CD4-positive, alpha-beta memory T cell (primary cell): ENCODE measurements around the gene PRR11. TPM values are rescaled to one million over a fixed set of nuclear protein-coding genes. Genes with fewer than 3 reads are reported as not detected.
"Not testable (repeated sequence)": the region's sequence is repeated elsewhere in the genome, so short reads cannot be mapped to it uniquely, and the experiment has no call there.

Source experiments
- CTCF ChIA-PET: fragments of 350-600 bp; sonication (Branson Sonifier 250); formaldehyde crosslinking; loops from one replicate; lab custom pipeline; 2021; ENCODE audit warnings: inconsistent platforms; ENCODE audit not compliant: partially characterized antibody; lab: Charles Lee
- POLR2A ChIA-PET: fragments of 350-600 bp; sonication (Branson Sonifier 250); formaldehyde crosslinking; loops from one replicate; lab custom pipeline; 2021; ENCODE audit not compliant: partially characterized antibody; lab: Charles Lee
- DNase-seq, 5 donors: peaks; one replicate each; pipeline versions ENCODE4 v3.0.0 to v3.0.0-alpha.2; 2020 to 2022; ENCODE audit warnings: mixed read lengths in 1 of 5
- H3K27ac ChIP-seq: one replicate; pipeline ENCODE4 v1.7.0; 2013; ENCODE audit warnings: low read depth, low read length
- H3K27me3 ChIP-seq: 2 replicates; pipeline ENCODE4 v1.7.0; 2013; ENCODE audit warnings: mild to moderate bottlenecking, low read length, moderate library complexity; ENCODE audit not compliant: insufficient read depth
- H3K36me3 ChIP-seq: 2 replicates; pipeline ENCODE4 v1.7.0; 2013; ENCODE audit warnings: mild to moderate bottlenecking, low read length, moderate library complexity; ENCODE audit not compliant: insufficient read depth
- H3K4me1 ChIP-seq: 2 replicates; pipeline ENCODE4 v1.7.0; 2013; ENCODE audit warnings: mild to moderate bottlenecking, low read length, moderate library complexity; ENCODE audit not compliant: insufficient read depth
- H3K4me3 ChIP-seq, 2 donors: one replicate each; pipeline ENCODE4 v1.7.0; 2013; ENCODE audit warnings: low read length in 2 of 2, mild to moderate bottlenecking in 1 of 2
- H3K9me3 ChIP-seq, 2 donors: one replicate each; pipeline ENCODE4 v1.7.0; 2013; ENCODE audit warnings: low read length in 2 of 2, control low read depth in 1 of 2; ENCODE audit not compliant: control insufficient read depth in 1 of 2
- H3K27ac Mint-ChIP-seq, 7 donors: one replicate each; pipeline ENCODE4 v1.8.0; 2020 to 2021; ENCODE audit warnings: mixed read lengths in 7 of 7, mild to moderate bottlenecking in 6 of 7, inconsistent platforms in 3 of 7, moderate library complexity in 3 of 7
- H3K27me3 Mint-ChIP-seq, 2 donors: one replicate each; pipeline ENCODE4 v1.8.0; 2020 to 2021; ENCODE audit warnings: mixed read lengths in 2 of 2
- H3K36me3 Mint-ChIP-seq, 2 donors: one replicate each; pipeline ENCODE4 v1.8.0; 2020 to 2021; ENCODE audit warnings: mixed read lengths in 2 of 2, inconsistent platforms in 1 of 2, mild to moderate bottlenecking in 1 of 2
- H3K4me1 Mint-ChIP-seq, 4 donors: one replicate each; pipeline ENCODE4 v1.8.0; 2020 to 2021; ENCODE audit warnings: mixed read lengths in 4 of 4, mild to moderate bottlenecking in 1 of 4
- H3K4me3 Mint-ChIP-seq, 8 donors: one replicate each; pipeline ENCODE4 v1.8.0; 2020 to 2021; ENCODE audit warnings: mixed read lengths in 8 of 8, mild to moderate bottlenecking in 7 of 8, moderate library complexity in 6 of 8, inconsistent platforms in 3 of 8
- H3K9me3 Mint-ChIP-seq, 8 donors: one replicate each; pipeline ENCODE4 v1.8.0; 2020 to 2021; ENCODE audit warnings: mixed read lengths in 8 of 8, mild to moderate bottlenecking in 5 of 8, inconsistent platforms in 3 of 8, moderate library complexity in 1 of 8
- intact Hi-C: fragments of 100-400 bp; cut with micrococcal nuclease; formaldehyde crosslinking; loops from one replicate; pipeline ENCODE4 v1.15.1; 2023
- polyA plus RNA-seq, 2 donors: library from polyadenylated mRNA; unstranded; fragments of 300-500 nt; fragmentation: Illumina TruSeq; gene quantifications; one replicate each; pipeline ENCODE4 v1.2.3, GENCODE V29; 2021
- total RNA-seq, 2 experiments: library from RNA; stranded (reverse); gene quantifications; one replicate each; pipeline ENCODE4 v1.2.3, GENCODE V29; 2021

Gene PRR11
- total and polyA plus RNA-seq, 4 experiments from 2014 or later, result 0.37 to 2.1 (median 0.77) TPM

DNA sequence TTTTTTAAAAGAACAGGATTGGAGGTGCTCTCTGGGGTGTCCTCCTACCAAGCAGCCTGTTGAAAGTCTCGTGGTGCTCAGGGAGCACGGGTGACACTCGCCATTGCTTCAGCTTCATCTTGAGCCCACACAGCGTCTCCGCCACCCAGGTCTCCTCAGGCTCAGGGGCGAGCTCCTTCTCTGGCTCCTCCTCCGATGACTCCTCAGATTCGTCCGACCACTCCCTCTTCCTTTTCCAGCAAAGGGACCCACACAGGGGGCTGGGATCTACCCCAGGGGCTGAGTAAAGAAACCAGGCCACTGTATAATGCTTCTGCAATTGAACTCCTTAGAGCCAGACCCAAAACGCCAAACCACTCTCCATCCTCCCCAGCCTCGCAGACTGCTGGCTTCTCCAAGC lies 24.1 kb downstream of the PRR11 start:
- H3K4me1 Mint-ChIP-seq, H3K9me3 Mint-ChIP-seq, intact Hi-C loops, H3K27ac Mint-ChIP-seq, H3K36me3 Mint-ChIP-seq, POLR2A ChIA-PET, H3K36me3 ChIP-seq, DNase-seq, H3K4me3 Mint-ChIP-seq, H3K27me3 Mint-ChIP-seq, H3K9me3 ChIP-seq, H3K4me3 ChIP-seq, CTCF ChIA-PET, H3K27me3 ChIP-seq, H3K4me1 ChIP-seq, H3K27ac ChIP-seq: not testable (repeated sequence)

DNA sequence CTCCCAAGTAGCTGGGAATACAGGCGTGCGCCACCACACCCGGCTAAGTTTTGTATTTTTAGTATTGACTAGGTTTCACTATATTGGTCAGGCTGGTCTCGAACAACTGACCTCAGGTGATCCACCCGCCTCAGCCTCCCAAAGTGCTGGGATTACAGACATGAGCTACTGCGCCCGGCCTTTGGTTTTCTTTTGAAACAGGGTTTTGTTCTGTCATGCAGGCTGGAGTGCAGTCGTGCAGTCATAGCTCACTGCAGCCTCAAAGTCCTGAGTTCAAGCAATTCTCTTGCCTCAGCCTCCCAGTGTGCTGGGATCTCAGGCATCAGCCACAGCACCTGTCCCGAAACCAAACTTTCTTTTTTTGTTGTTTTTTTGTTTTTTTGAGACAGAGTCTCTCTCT lies 25.1 kb downstream of the PRR11 start:
- Mint-ChIP-seq H3K36me3 (no peaks in the 10 kb centered on the region), H3K9me3 (no peaks in the 10 kb centered on the region), H3K4me3 (no peak overlapping the region), H3K27ac (no peak overlapping the region), H3K27me3 (no peaks in the 10 kb centered on the region), H3K4me1 (peaks cover 0 to 4% (median 0%) of the 10 kb centered on the region in 4 donors)
- DNase-seq, result no peak
- ChIA-PET CTCF (interaction anchor here (0.7 kb wide), 1 partner anchor 679 kb away, joined by 3 read pairs; no protein-coding TSS in a partner anchor), POLR2A (no interaction called here)
- no peak overlapping the region for H3K27ac ChIP-seq
- intact Hi-C loops, result no loop called here
- H3K4me1 ChIP-seq, result no peaks in the 10 kb centered on the region
- no peaks in the 10 kb centered on the region for H3K27me3 ChIP-seq
- no peak overlapping the region for H3K4me3 ChIP-seq
- no peaks in the 10 kb centered on the region for H3K36me3 ChIP-seq
- H3K9me3 ChIP-seq, result no peaks in the 10 kb centered on the region

DNA sequence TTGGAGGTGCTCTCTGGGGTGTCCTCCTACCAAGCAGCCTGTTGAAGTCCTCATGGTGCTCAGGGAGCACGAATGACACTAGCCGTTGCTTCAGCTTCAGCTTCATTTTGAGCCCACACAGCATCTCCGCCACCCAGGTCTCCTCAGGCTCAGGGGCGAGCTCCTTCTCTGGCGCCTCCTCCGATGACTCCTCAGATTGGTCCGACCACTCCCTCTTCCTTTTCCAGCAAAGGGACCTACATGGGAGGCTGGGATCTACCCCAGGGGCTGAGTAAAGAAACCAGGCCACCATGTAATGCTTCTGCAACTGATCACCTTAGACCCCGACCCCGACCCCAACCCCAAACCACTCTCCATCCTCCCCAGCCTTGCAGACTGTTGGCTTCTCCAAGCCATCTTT lies 25.9 kb downstream of the PRR11 start:
- Histone ChIP-seq H3K36me3 (no peaks in the 10 kb centered on the region), H3K4me1 (no peaks in the 10 kb centered on the region), H3K9me3 (no peaks in the 10 kb centered on the region), H3K27me3 (no peaks in the 10 kb centered on the region), H3K4me3 (no peak overlapping the region), H3K27ac (no peak overlapping the region)
- H3K9me3 Mint-ChIP-seq, result no peaks in the 10 kb centered on the region
- no peaks in the 10 kb centered on the region for H3K36me3 Mint-ChIP-seq
- H3K4me3 Mint-ChIP-seq, result no peak overlapping the region
- intact Hi-C loops, result no loop called here
- ChIA-PET CTCF (interaction anchor here (0.6 kb wide), 1 partner anchor 986 kb away, joined by 4 read pairs; no protein-coding TSS in a partner anchor), POLR2A (no interaction called here)
- peaks cover 0 to 2% (median 0%) of the 10 kb centered on the region in 4 donors for H3K4me1 Mint-ChIP-seq
- no peak overlapping the region for H3K27ac Mint-ChIP-seq
- no peaks in the 10 kb centered on the region for H3K27me3 Mint-ChIP-seq
- no peak for DNase-seq

DNA sequence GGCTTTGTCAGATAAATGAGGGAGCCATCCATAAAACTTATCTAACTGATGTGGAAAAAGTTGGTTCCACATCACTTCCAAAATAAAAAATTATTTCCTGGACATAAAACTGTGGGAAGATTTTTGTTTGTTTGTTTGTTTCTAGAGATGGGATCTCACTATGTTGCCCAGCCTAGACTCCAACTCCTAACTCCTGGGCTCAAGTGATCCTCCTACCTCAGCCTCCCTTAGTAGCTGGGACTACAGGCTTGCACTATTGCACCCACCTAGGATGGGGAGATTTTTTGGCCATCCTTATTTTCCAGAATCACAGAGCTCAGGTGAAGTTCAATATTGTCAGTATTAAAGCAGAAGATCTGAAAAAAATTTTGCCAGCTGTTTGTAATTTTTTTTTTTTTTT lies 30.5 kb downstream of the PRR11 start:
- no peak for DNase-seq
- Mint-ChIP-seq H3K9me3 (no peaks in the 10 kb centered on the region), H3K4me3 (no peak overlapping the region), H3K4me1 (no peaks in the 10 kb centered on the region), H3K36me3 (no peaks in the 10 kb centered on the region), H3K27ac (peak overlapping the region in 1 of 7 donors; percentile 31), H3K27me3 (no peaks in the 10 kb centered on the region)
- ChIA-PET CTCF (no interaction called here), POLR2A (interaction anchor here (0.6 kb wide), 1 partner anchor 23 kb away, joined by 3 read pairs; no protein-coding TSS in a partner anchor)
- H3K27ac ChIP-seq, result no peak overlapping the region
- H3K9me3 ChIP-seq, result no peaks in the 10 kb centered on the region
- H3K27me3 ChIP-seq, result no peaks in the 10 kb centered on the region
- intact Hi-C loops, result no loop called here
- no peak overlapping the region for H3K4me3 ChIP-seq
- H3K36me3 ChIP-seq, result no peaks in the 10 kb centered on the region
- no peaks in the 10 kb centered on the region for H3K4me1 ChIP-seq

DNA sequence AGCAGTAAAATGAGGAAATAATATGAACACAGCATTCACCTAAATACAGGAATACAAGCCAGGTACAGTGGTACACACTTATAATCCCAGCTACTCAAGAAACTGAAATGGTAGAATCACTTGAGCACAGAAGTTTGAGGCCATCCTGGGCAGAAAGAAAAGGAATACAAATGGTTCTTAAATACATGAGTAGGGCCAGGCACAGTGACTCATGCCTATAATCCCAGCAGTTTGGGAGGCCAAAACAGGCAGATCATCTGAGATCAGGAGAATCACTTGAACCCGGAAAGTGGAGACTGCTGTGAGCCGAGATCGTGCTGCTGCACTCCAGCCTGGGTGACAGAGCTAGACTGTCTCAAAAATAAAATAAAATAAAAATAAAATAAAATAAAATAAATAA lies 31.3 kb downstream of the PRR11 start:
- no peaks in the 10 kb centered on the region for H3K36me3 Mint-ChIP-seq
- intact Hi-C loops, result no loop called here
- H3K4me1 Mint-ChIP-seq, result no peaks in the 10 kb centered on the region
- no peaks in the 10 kb centered on the region for H3K9me3 ChIP-seq
- peak overlapping the region in 1 of 7 donors; percentile 77 for H3K27ac Mint-ChIP-seq
- no peaks in the 10 kb centered on the region for H3K27me3 ChIP-seq
- no peaks in the 10 kb centered on the region for H3K4me1 ChIP-seq
- H3K27ac ChIP-seq, result no peak overlapping the region
- DNase-seq, result no peak
- no peak overlapping the region for H3K4me3 Mint-ChIP-seq
- no peak overlapping the region for H3K4me3 ChIP-seq
- H3K9me3 Mint-ChIP-seq, result no peaks in the 10 kb centered on the region
- no peaks in the 10 kb centered on the region for H3K27me3 Mint-ChIP-seq
- ChIA-PET CTCF (no interaction called here), POLR2A (interaction anchor here (0.6 kb wide), 1 partner anchor 1018 kb away, joined by 3 read pairs; no protein-coding TSS in a partner anchor)
- no peaks in the 10 kb centered on the region for H3K36me3 ChIP-seq

DNA sequence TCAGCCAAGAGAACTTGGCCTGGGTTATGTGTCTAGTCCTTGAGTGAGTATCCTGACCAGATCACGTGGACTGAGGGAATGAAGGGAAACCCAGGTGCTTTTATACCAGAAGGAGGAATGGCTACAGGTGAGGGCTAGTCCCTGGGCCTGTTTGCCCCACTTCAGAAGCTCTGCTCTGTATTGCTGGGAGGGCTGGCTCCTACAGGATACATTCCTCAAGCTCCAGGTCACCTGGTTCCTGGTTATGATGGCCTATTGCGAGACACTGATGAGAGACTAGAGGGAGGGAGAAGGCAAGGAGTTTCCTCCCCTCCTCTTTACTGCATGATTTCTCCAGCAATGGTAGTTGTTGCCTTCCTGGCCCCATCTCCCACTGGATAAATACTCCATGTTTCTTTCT lies 35.3 kb downstream of the PRR11 start:
- no peaks in the 10 kb centered on the region for H3K27me3 Mint-ChIP-seq
- Histone ChIP-seq H3K27ac (no peak overlapping the region), H3K36me3 (no peaks in the 10 kb centered on the region), H3K27me3 (no peaks in the 10 kb centered on the region), H3K9me3 (no peaks in the 10 kb centered on the region), H3K4me1 (no peaks in the 10 kb centered on the region), H3K4me3 (no peak overlapping the region)
- no peak for DNase-seq
- ChIA-PET CTCF (no interaction called here), POLR2A (no interaction called here)
- no peaks in the 10 kb centered on the region for H3K9me3 Mint-ChIP-seq
- no peak overlapping the region for H3K4me3 Mint-ChIP-seq
- H3K27ac Mint-ChIP-seq, result no peak overlapping the region
- no peaks in the 10 kb centered on the region for H3K4me1 Mint-ChIP-seq
- no peaks in the 10 kb centered on the region for H3K36me3 Mint-ChIP-seq
- intact Hi-C loops, result no loop called here

DNA sequence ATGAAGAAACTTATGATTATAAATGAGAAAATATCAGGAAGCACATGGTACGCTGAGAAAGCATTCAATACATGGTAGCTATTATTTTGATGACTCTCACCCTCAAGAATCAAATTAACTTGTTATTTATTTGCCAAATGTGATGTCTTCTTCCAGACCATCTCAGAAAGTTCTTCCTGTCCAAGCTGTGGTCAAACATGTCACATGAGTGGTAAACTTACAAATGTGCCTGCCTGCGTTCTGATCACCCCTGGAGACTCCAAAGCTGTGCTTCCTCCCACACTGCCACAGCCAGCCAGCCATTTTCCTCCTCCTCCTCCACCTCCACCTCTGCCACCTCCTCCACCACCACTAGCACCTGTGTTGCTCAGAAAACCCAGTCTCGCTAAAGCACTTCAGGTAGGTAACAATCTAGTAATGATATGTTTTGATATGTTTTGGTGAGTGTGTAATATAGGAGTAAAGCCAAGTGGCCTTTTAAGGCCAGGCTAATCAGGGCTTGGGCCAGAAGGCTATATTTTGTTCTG lies 37.9 kb downstream of the PRR11 start:
- Mint-ChIP-seq H3K36me3 (no peaks in the 10 kb centered on the region), H3K9me3 (no peaks in the 10 kb centered on the region), H3K27ac (peak overlapping the region in 1 of 7 donors; percentile 48), H3K4me3 (no peak overlapping the region), H3K4me1 (no peaks in the 10 kb centered on the region), H3K27me3 (no peaks in the 10 kb centered on the region)
- ChIA-PET POLR2A (no interaction called here), CTCF (no interaction called here)
- H3K27me3 ChIP-seq, result no peaks in the 10 kb centered on the region
- no peak overlapping the region for H3K4me3 ChIP-seq
- H3K4me1 ChIP-seq, result no peaks in the 10 kb centered on the region
- no peaks in the 10 kb centered on the region for H3K9me3 ChIP-seq
- no peak for DNase-seq
- no peaks in the 10 kb centered on the region for H3K36me3 ChIP-seq
- intact Hi-C loops, result no loop called here
- H3K27ac ChIP-seq, result no peak overlapping the region
